CD4-positive, alpha-beta T cell treated with Interferon gamma for 1 hour (primary cell): ENCODE measurements around the gene CDH6.

ENCODE experiments used
- DNase-seq: peaks from one replicate; pipeline ENCODE4 v3.0.0-alpha.2; 2020

The CDH6 gene

GRCh38 chr5:31255041-31255440 is 61.6 kb downstream of the CDH6 start:
- no peak for DNase-seq

- no peak for DNase-seq
Observed at GRCh38 chr5:31268256-31268655, 74.8 kb downstream of the CDH6 start.

GRCh38 chr5:31268686-31269085 is 75.2 kb downstream of the CDH6 start:
- DNase-seq: no peak

- no peak for DNase-seq
Observed at GRCh38 chr5:31269259-31269658, 75.8 kb downstream of the CDH6 start.

DNA sequence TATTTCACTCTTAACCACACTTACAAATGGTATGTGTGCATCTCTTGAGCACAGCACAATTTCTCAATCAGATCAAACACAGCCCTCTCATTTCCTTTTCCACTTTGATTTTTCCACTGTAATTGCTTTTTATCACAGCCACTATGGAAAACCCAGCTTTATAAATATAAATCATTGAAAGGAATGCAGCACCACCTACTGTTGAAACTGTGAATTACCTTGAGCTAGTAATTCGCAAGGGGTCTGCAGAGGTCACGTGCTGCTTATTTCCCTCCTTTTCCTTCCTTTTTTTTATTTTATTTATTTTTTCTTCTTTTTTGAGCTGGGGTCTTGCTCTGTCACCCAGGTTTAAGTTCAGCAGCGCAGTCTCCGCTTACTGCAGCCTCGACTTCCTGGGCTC is 76.9 kb downstream of the CDH6 start:
- DNase-seq: no peak

GRCh38 chr5:31271567-31271966 is 78.1 kb downstream of the CDH6 start:
- no peak for DNase-seq

DNA sequence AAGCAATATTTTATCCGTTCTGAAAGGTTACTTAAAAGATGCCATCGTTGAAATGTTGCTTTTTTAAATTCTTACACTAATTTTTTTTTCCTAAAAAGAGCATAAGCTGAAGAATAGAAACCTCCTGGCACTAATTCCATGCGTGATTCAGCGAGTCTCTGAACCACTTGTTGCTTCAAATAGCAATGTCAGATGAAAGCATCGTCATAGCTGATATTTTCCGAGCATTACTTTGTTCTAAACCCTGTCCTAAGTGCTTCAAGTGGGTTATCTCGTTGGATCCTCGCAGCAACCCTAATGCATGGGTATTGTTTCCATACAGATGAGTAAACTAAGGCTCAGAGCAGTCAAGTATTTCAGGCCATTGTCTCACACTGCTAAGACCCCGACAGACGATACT is 79.7 kb downstream of the CDH6 start:
- no peak for DNase-seq

- DNase-seq: no peak
Observed at GRCh38 chr5:31273631-31274378, 80.3 kb downstream of the CDH6 start.

- no peak for DNase-seq
Observed at GRCh38 chr5:31280210-31280609, 86.7 kb downstream of the CDH6 start.

GRCh38 chr5:31283326-31283725 is 89.8 kb downstream of the CDH6 start:
- DNase-seq: no peak

GRCh38 chr5:31285025-31285424 is 91.5 kb downstream of the CDH6 start:
- DNase-seq: no peak

DNA sequence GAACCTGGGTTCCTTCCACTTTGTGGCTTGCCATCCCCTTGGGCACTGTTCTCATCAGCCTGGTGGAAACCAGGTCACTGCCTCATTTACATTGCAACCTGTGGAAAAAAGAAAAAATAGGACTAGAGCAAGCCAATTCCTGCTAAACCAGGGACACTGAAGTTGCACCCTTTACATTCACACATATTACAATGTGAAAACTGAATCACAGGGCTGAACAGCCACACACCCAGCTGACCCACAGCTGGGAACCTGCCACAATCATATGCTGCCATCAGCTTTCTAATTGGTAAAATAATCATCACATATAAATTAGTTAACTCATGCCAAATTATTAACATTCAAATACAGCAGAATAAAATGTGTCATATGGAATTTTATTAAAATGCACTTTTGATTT is 94.5 kb downstream of the CDH6 start:
- no peak for DNase-seq

GRCh38 chr5:31289429-31289828 is 95.9 kb downstream of the CDH6 start:
- no peak for DNase-seq

DNA sequence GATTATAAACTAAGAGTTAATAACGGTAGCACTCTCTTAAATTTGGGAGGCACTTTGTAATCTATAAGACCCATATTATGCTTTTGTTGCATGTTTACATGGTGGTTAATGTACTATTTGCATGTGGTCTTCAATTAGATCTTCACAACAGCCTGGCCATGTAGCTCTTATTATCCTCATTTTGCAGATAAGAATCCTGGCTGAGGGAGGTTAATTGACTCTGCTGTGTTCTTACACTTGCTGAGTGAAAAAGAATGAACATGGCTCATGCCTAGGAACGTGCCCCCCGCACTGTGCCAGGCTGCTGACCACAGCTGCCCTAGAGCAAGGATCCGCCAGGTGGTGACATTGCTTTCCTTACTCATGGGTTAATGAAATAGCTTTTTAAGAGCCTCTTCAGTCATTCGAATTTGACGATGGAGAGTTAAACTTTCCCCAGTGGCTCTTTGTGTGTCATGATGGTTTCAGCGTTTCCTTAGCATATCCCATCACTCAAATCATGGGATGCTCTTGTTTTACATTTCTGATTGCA is 97.9 kb downstream of the CDH6 start:
- no peak for DNase-seq

DNA sequence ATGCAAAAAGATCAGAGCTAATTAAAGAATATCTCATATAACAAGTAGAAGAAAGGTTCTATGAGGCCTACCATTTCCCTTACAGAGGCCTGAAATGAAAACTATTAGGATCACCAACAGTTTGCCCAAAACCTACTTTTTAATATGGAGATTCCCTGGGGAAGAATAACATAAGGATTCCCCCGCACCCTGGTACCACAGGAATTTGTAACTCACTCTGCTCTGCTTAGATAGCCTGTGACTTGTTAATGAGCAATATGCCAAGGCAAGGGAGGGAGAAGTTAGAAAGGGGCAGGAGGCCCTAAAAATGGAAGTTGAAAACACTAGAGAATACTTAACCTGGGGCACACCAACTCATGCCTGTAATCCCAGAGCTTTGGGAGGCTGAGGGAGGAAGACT is 107.0 kb downstream of the CDH6 start:
- DNase-seq: no peak

GRCh38 chr5:31301833-31302232 is 108.3 kb downstream of the CDH6 start:
- no peak for DNase-seq

GRCh38 chr5:31303688-31304087 is 110.2 kb downstream of the CDH6 start:
- DNase-seq: no peak

DNA sequence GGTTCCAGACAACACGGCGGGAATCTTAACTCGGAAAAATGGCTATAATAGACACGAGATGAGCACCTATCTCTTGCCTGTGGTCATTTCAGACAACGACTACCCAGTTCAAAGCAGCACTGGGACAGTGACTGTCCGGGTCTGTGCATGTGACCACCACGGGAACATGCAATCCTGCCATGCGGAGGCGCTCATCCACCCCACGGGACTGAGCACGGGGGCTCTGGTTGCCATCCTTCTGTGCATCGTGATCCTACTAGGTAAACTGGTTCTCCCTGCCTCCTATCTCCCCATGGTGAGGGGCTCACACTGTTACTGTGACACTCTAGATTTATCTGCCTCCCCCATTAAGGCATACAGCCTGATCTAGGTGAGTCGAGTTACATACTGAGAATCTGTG is 124.2 kb downstream of the CDH6 start:
- DNase-seq: no peak

- no peak for DNase-seq
Observed at GRCh38 chr5:31319335-31319734, 125.8 kb downstream of the CDH6 start.

DNA sequence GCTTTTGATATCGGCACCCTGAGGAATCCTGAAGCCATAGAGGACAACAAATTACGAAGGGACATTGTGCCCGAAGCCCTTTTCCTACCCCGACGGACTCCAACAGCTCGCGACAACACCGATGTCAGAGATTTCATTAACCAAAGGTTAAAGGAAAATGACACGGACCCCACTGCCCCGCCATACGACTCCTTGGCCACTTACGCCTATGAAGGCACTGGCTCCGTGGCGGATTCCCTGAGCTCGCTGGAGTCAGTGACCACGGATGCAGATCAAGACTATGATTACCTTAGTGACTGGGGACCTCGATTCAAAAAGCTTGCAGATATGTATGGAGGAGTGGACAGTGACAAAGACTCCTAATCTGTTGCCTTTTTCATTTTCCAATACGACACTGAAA is 129.5 kb downstream of the CDH6 start:
- no peak for DNase-seq

DNA sequence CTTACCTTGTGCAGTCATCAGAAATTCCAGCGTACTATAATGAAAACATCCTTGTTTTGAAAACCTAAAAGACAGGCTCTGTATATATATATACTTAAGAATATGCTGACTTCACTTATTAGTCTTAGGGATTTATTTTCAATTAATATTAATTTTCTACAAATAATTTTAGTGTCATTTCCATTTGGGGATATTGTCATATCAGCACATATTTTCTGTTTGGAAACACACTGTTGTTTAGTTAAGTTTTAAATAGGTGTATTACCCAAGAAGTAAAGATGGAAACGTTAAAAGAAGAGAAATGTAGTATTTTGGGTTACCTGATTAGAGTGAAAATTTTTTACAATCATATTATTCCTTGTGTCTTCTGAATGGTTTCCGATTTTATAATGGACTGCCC is 131.4 kb downstream of the CDH6 start:
- no peak for DNase-seq

DNA sequence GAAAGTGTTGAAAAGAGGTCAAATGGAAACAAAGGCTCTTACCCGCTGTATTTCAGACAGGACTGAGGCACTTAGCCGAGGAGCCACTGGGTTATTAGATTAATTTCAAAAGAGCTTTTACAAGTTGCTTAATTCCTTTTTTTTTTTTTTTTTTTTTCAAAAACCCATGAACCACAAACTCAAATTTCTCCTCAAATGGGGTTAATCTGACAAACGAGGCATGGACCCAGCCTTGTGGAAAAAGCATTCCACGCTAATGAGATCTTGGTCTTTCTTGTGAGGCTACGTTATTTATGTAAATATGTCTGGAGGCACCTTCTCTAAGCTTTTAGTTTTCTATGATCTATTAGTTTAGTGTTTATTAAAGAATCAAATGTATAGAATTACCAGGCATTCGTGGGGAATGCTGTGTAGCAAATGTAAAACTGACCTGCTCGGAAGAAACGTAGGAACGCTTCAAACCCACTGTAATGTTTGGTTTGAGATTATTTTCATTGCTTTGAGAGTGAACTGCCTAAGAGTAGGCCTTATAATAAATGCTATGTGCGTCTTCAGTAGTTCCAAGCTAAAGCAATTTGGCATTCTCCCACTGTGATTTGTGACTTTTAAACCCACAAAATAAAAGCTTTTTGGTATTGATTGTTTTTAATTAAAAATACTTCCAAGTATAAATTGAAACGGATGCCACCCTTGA is 134.7 kb downstream of the CDH6 start:
- DNase-seq: no peak

DNA sequence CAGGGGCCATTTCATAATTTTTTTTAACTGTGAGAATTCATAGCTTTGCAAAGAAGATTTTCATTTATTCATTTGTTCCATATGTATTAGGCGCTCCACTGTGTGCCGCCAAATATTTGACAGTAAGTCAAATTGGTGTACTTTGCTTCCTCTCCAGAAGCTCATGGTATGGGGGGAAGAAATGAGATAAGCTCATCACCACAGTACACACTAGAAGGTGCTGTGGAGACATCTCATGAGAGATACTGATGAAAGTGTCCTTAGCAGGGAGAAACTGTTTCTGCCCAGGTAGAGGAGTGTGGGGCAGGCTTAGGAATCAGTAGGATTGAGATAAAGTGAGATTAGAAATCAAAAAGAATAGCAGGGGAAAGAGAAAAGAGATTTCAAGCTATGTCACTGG is 136.2 kb downstream of the CDH6 start:
- no peak for DNase-seq

GRCh38 chr5:31332160-31332559 is 138.7 kb downstream of the CDH6 start:
- no peak for DNase-seq

DNA sequence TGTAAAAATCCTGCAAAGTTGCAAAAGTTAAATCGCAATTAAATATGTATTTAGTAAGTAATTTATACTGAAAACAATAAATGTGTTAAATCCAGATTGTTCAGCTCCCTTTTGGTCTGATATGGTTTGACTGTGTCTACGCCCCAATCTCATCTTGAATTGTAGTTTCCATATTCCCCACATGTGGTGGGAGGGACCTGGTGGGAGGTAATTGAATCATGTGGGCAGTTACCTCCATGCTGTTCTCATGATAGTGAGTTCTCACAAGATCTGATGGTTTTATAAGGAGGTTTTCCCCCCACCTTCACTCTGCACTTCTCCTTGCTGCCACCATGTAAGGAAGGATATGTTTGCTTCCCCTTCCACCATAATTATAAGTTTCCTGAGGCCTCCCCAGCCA is 140.0 kb downstream of the CDH6 start:
- DNase-seq: no peak
